CD4-positive, alpha-beta T cell treated with Interleukin-1 beta for 1 hour (primary cell): ENCODE results near the gene TOP3A.
A peak's percentile ranks its signal among the peaks of the same experiment; 100 is the strongest.

Experiments
- DNase-seq, 2 donors: peaks; one replicate each; pipeline ENCODE4 v3.0.0-alpha.2; 2020 to 2022

TOP3A gene

DNA sequence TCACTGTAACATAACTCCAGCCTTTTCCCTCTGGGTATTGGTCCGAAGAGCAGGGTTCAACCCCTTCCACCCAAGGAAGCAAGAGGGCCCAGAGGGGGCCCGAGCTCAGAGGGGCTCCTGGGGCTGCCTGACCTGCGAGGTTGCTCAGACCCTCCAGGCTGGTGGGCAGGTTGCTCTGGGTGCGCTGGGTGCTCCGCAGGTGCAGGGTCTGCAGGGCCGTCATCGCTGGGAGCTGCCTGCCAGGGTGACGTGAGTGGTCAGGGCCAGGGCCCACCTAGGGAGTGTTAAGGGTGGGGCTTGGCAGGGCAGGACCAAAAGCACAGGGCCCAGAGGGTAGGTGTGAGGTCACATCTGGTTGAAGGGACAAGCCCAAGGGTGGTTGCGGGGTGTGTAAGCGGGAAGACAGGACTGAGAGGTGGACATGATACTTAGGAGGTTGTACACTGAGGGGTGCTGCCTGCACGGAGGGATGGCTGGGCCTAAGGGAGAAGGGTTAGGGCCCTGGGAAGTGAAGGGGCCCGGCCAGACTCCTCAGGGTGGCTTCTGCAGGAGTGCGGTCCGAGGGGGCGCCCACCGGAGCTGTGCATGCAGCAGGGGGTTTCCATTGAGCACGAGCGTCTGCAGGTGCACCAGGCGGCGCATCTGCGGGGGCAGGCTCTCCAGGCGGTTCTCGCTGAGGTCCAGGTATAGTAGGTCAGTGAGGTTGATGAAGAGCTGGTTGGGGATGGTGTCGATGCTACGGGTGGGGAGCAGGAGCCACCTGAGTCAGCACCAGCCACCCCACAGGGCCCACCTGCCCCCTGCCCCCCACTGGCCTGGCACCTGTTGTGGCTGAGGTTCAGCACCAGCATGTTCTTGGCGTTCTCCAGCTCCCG, 60.6 kb downstream of the TOP3A start:
- DNase-seq, result no peak

DNA sequence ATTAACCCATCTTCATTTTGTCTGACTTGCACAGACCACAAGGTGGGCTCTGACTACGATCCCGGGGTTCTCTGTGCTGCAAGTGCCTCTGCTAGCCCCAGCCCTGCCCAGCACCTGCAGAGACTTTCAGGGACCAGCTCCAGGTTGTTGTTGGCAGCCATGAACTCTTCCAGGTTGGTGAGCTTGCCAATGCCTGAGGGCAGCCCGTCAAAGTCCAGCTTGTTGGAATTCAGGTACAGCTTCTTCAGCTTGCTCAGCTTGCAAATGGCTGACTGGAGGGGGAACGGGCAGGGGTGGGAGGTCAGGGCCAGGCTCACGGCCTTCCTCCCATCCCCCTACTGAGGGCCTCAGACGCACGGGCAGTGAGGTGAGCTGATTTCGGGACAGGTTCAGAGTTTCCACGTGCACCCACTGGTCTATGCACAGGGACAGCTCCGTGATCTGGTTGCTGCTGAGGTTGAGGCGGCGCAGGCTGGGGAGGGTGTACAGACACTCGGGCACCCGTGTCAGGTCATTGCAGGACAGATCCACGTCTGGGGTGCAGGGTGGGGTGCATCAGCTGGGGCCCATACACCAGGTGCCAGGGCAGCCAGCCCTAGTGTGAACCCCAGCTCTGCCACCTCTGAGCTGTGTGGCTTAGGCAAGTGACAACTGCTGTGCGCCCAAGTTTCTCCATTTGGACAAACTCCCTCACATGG, 61.5 kb downstream of the TOP3A start:
- DNase-seq, result no peak

- DNase-seq, result no peak
These were observed 62.6 kb downstream of the TOP3A start for GRCh38 chr17:18252160-18252559.

DNA sequence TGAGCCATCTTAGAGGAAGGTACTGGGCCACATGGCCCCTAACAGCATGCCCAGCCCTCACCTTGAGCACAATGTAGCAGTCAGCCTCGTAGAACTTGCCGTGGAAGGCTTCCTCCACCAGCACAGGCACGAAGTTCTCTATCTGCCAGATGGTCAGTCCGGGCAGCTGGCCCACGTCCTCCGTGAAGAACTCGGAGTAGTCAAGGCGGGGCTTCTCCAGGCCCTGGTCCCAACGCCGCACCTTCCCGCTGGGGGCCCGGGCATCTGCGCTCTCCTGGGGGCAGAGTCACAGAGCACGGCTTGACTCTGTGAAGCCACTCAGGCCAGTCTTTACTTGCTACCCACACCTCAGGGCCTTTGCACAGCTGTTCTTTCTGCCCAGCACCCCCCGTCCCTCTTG, 63.6 kb downstream of the TOP3A start:
- DNase-seq, result no peak

- no peak for DNase-seq
These were observed 64.1 kb downstream of the TOP3A start for GRCh38 chr17:18250708-18251107.

DNA sequence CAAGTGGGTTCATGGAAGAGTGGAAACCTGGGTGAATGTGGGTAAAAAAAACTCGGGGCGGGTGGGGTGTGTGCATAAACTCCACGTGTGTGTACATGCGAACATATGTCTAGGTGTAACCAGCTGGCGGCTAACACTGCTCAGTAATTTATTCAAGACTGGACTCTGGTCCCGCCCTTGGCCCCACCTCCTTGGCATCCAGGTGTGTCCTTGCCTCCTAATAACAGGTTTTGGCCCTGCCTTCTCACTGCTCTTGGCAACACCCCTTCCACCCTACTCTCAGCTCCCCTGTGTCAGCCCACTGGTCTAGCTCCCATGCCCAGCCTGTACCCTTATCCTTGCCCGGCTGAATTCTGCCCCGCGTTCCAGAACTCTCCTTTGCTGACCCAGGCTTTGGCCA, 64.5 kb downstream of the TOP3A start:
- no peak for DNase-seq

GRCh38 chr17:18248811-18249210, 66.0 kb downstream of the TOP3A start:
- DNase-seq, result no peak

DNA sequence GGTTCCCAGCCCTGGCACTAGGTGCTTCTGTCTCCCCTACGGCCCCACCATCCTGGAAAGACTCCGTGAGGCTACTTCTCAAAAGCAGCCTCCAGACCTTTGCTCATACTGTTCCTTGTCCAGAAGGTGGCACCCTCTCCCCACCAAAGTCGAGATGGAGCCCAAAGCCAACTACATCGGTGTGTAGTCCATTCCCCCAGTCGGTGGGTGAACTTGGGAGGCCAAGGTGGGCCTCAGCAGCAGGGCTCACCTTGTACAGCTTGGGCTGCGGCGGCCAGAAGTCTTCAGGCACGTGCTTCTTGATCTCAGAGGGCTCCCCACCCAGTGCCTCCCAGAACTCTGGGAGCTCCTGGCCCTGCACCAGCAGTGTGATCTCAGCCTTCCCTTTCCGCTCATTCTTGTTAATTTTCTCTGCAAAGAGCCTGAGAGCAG, 66.5 kb downstream of the TOP3A start:
- DNase-seq, result peak; percentile 72 to 75

DNA sequence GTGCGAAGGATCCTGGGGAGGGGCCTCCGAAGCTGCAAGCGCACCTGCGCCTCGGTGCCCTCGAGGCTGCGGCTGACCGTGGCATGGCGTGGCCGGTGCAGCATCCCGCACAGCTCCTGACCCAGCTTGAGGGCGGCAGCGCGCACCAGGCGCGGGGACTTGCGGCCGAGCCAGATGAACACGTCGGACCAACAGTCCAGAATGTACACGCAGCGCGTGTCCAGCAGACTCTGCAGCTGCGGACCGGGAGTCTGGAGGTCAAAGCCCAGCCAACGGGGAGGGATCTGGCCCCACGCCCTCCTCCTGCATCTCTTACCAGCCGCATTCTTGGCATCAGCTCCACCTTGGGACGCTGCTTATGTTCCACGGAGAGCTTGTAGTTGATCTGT, 67.2 kb downstream of the TOP3A start:
- no peak for DNase-seq

- peak in 1 of 2 donors; percentile 51 for DNase-seq
These were observed 67.7 kb downstream of the TOP3A start for GRCh38 chr17:18246880-18247612.

DNA sequence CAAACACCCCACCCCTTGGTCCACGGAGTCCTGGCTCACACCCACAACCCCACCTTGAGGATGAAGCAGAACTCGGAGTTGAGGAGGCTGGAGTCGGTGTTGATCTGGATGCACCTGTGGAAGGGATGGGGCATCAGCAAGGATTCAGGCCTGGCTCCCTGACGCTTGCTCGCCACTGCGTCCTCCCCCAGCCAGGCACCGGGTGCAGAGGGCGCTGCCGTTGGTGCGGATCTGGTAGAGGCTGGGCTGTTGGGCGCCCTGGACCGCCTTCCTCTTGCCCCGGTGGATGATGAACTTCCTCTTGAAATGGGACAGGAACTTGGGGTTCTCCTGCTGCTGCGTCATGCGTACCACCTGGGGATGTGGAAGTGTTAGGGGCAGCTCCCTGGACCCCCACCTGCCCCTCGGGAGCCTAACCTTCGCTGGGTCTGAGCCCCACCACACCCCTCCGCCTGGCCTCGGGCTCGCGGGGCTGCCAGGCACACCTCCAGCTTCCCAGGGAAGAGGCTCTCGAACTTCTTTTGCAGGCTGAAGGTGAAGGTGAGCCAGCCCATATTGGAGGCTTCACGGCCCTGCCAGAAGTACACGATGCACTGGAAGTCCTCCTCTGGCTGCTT, 68.6 kb downstream of the TOP3A start:
- DNase-seq, result no peak

- no peak for DNase-seq
These were observed 69.6 kb downstream of the TOP3A start for GRCh38 chr17:18245038-18245776.

DNA sequence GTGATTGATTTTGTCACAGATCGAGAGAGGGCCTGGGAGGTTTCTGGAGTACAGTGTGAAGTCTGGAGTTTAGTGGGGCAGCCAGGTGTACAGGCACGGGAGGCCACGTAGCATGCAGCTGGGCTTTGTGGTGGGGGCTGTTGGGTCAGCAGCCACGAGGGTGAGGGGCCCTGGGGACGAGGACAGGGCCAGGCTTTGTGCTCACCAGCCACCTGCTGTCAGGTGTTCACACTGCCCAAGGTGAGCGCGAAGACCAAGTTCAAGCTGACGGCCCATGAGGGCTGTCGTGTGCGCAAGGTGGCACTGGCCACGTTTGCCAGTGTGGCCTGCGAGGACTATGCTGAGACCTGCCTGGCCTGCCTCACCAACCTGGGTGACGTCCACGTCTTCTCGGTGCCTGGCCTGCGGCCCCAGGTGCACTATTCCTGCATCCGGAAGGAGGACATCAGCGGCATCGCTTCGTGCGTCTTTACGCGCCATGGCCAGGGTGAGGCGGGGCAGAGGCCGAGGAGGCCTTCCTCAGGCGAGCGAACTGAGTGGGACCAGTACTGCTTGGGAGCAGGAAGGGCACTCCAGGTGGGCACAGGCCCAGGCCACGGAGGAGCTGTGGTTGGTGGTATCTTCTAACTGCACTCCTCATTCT, 73.4 kb downstream of the TOP3A start:
- no peak for DNase-seq

DNA sequence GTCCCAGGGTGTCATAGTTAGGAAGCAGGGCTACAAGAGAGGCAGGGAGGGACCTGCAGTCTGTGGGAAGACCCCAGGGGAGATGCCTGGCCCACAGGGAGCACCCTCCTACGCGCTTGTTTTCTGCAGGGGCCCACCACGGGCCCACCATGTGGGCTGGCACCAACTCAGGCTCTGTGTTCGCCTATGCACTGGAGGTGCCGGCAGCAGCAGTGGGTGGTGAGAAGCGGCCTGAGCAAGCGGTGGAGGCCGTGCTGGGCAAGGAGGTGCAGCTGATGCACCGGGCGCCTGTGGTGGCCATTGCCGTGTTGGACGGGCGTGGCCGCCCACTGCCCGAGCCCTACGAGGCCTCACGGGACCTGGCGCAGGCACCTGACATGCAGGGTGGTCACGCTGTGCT, 74.3 kb downstream of the TOP3A start:
- DNase-seq, result no peak

- DNase-seq, result no peak
These were observed 76.5 kb downstream of the TOP3A start for GRCh38 chr17:18238299-18238698.

- DNase-seq, result no peak
These were observed 77.3 kb downstream of the TOP3A start for GRCh38 chr17:18237461-18237860.

GRCh38 chr17:18236494-18236893, 78.3 kb downstream of the TOP3A start:
- DNase-seq, result no peak

- no peak for DNase-seq
These were observed 79.0 kb downstream of the TOP3A start for GRCh38 chr17:18235743-18236256.

- no peak for DNase-seq
These were observed 79.9 kb downstream of the TOP3A start for GRCh38 chr17:18234853-18235380.

- DNase-seq, result no peak
These were observed 80.8 kb downstream of the TOP3A start for GRCh38 chr17:18233803-18234518.

GRCh38 chr17:18231164-18231563, 83.6 kb downstream of the TOP3A start:
- DNase-seq, result no peak
